Measurements from ENCODE around the gene TUBA4A.

Gene TUBA4A

DNA sequence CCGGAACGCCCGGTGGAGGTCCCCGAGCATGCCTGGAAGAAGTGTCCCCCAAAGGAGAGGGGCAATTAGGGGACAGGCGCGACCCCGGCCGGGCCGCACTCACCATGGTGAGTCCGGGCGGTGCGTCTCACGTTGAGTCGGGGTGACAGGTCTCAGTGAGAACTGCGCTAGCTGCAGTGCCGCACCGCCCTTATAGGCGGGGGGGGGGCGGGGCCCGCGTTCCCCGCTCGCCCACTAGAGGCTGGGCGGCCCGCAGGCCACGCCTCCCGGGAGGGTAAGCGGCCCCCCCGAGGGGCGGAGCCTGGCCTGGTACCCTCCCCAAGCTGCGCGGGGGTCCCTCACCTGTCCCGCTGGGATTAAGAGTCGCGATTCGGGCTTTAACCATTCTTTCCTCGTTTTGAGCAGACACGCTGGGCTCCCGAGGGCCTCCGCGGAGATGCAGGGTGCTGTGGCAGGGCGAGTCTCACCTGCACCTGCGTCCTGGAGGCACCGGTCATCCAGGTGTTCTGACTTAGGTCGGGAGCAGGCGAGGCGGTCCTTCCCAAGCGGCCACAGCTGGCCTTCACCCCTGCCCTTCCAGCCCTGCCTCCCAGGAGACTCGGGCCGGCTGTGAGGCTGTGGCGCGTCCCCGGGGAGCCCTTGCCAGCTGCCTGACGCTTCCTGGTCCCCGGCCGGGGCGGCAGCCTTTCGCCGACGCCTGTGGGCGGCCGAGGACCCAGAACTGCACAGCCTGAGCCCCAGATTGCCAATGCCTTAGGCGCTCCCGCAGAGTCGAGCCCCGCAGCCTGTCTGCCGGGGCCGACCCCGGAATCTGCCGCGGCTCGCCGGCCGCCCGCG is at the start of gene TUBA4A:
Gene TUBA4A (minus strand): TSS at position 166 of the 837 bp plus-strand sequence. CDS start 60 bp downstream, at position 106.
- Histone ChIP-seq H3K27me3 (ENCODE audit: control insufficient read depth in 1 of 2, insufficient read depth in 2 of 2, low read length in 2 of 2) (peaks cover 0 to 3% of the 10 kb centered on the region in 2 donors), H3K4me1 (ENCODE audit: control insufficient read depth in 1 of 2, insufficient read depth in 2 of 2, low read length in 2 of 2) (peaks cover 38 to 48% of the 10 kb centered on the region in 2 donors), H3K4me3 (ENCODE audit: low read depth in 1 of 2, low read length in 2 of 2) (peak within 1 kb of the TSS; percentile 82 to 87), H3K9ac (ENCODE audit: low read depth in 1 of 2, low read length in 2 of 2) (peak within 1 kb of the TSS; percentile 74 to 89), H3K27ac (ENCODE audit: low read depth, low read length) (peak within 1 kb of the TSS; percentile 70), H3K36me3 (ENCODE audit: control insufficient read depth in 1 of 2, insufficient read depth in 2 of 2, low read length in 2 of 2) (peaks cover 7 to 15% of the 10 kb centered on the region in 2 donors), H3K9me3 (ENCODE audit: control insufficient read depth in 1 of 2, low read length in 2 of 2) (no peaks in the 10 kb centered on the region)

- Histone ChIP-seq H3K27me3 (ENCODE audit: control insufficient read depth in 1 of 2, insufficient read depth in 2 of 2, low read length in 2 of 2) (peaks cover 30 to 32% of the 10 kb centered on the region in 2 donors), H3K9me3 (ENCODE audit: control insufficient read depth in 1 of 2, low read length in 2 of 2) (no peaks in the 10 kb centered on the region), H3K4me1 (ENCODE audit: control insufficient read depth in 1 of 2, insufficient read depth in 2 of 2, low read length in 2 of 2) (peaks cover 0 to 6% of the 10 kb centered on the region in 2 donors), H3K27ac (ENCODE audit: low read depth, low read length) (no peak overlapping the region), H3K36me3 (ENCODE audit: control insufficient read depth in 1 of 2, insufficient read depth in 2 of 2, low read length in 2 of 2) (no peaks in the 10 kb centered on the region), H3K9ac (ENCODE audit: low read depth in 1 of 2, low read length in 2 of 2) (no peak overlapping the region), H3K4me3 (ENCODE audit: low read depth in 1 of 2, low read length in 2 of 2) (no peak overlapping the region)
These were observed 48.8 kb upstream of the TUBA4A start for GRCh38 chr2:219302412-219302968.

GRCh38 chr2:219300022-219300421 is 46.3 kb upstream of the TUBA4A start:
- H3K4me1 ChIP-seq (ENCODE audit: control insufficient read depth in 1 of 2, insufficient read depth in 2 of 2, low read length in 2 of 2) = peaks cover 2 to 8% of the 10 kb centered on the region in 2 donors
- H3K4me3 ChIP-seq (ENCODE audit: low read depth in 1 of 2, low read length in 2 of 2) = no peak overlapping the region
- no peak overlapping the region for H3K27ac ChIP-seq (ENCODE audit: low read depth, low read length)
- no peak overlapping the region for H3K9ac ChIP-seq (ENCODE audit: low read depth in 1 of 2, low read length in 2 of 2)
- H3K36me3 ChIP-seq (ENCODE audit: control insufficient read depth in 1 of 2, insufficient read depth in 2 of 2, low read length in 2 of 2) = no peaks in the 10 kb centered on the region
- no peaks in the 10 kb centered on the region for H3K9me3 ChIP-seq (ENCODE audit: control insufficient read depth in 1 of 2, low read length in 2 of 2)
- H3K27me3 ChIP-seq (ENCODE audit: control insufficient read depth in 1 of 2, insufficient read depth in 2 of 2, low read length in 2 of 2) = peaks cover 24 to 31% of the 10 kb centered on the region in 2 donors

DNA sequence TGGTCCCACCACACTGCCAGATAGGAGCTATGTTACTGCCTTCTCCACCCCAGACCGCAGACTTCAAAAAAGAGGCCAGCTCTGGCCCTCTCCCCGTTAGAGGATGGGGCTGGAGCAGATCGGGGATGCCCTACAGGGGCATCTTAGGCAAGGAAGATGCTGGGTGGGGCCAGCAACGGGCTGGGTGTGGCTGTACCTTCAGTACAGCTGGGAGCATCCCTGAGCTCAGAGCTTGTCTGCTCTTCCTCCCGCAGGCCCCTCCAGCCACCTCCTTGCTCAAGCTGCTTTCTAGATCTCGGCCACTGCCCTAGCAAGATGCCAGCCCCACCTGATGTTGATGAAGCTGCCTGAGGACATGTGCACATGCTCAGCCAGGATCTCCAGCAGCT is 45.6 kb upstream of the TUBA4A start:
- peaks cover 6 to 13% of the 10 kb centered on the region in 2 donors for H3K4me1 ChIP-seq (ENCODE audit: control insufficient read depth in 1 of 2, insufficient read depth in 2 of 2, low read length in 2 of 2)
- no peak overlapping the region for H3K9ac ChIP-seq (ENCODE audit: low read depth in 1 of 2, low read length in 2 of 2)
- no peak overlapping the region for H3K4me3 ChIP-seq (ENCODE audit: low read depth in 1 of 2, low read length in 2 of 2)
- no peaks in the 10 kb centered on the region for H3K36me3 ChIP-seq (ENCODE audit: control insufficient read depth in 1 of 2, insufficient read depth in 2 of 2, low read length in 2 of 2)
- no peaks in the 10 kb centered on the region for H3K9me3 ChIP-seq (ENCODE audit: control insufficient read depth in 1 of 2, low read length in 2 of 2)
- H3K27ac ChIP-seq (ENCODE audit: low read depth, low read length) = no peak overlapping the region
- peaks cover 24 to 31% of the 10 kb centered on the region in 2 donors for H3K27me3 ChIP-seq (ENCODE audit: control insufficient read depth in 1 of 2, insufficient read depth in 2 of 2, low read length in 2 of 2)

- Histone ChIP-seq H3K4me1 (ENCODE audit: control insufficient read depth in 1 of 2, insufficient read depth in 2 of 2, low read length in 2 of 2) (peaks cover 10 to 16% of the 10 kb centered on the region in 2 donors), H3K36me3 (ENCODE audit: control insufficient read depth in 1 of 2, insufficient read depth in 2 of 2, low read length in 2 of 2) (no peaks in the 10 kb centered on the region), H3K4me3 (ENCODE audit: low read depth in 1 of 2, low read length in 2 of 2) (peak overlapping the region in 1 of 2 donors; percentile 17), H3K27ac (ENCODE audit: low read depth, low read length) (no peak overlapping the region), H3K27me3 (ENCODE audit: control insufficient read depth in 1 of 2, insufficient read depth in 2 of 2, low read length in 2 of 2) (peaks cover 22 to 31% of the 10 kb centered on the region in 2 donors), H3K9ac (ENCODE audit: low read depth in 1 of 2, low read length in 2 of 2) (peak overlapping the region in 1 of 2 donors; percentile 57), H3K9me3 (ENCODE audit: control insufficient read depth in 1 of 2, low read length in 2 of 2) (no peaks in the 10 kb centered on the region)
These were observed 45.1 kb upstream of the TUBA4A start for GRCh38 chr2:219298759-219299371.

DNA sequence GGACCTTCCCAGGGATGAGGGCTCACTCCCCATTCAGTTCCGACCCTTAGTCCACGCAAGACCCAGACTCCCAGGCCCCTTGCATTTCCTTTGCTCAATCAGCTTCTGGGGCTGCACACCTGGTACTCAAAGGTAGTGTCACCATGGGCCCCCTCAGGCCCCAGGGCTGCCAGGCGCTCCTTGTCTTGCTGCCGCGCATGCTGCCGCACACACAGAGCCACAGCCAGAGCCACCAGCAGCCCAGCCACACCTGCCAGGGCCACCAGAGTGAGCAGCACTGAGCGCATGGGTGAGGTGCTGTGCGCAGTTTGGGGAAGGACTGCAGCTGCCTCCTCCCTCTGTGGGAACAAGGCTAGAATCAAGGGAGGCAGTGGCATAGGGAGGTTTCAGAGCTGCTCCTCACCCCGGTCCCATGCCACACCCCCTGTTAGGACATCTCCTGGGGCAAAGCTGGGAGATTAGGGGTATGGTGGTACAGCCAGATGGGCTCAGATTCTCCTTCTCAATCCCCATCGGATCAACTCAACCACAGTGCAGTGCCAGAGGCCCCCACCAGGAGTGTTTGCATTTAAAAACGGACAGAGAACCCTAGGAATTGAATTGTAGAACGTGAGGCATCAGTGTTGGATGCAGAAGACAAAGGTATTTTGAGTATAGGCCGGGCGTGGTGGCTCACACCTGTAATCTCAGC is 44.2 kb upstream of the TUBA4A start:
- H3K36me3 ChIP-seq (ENCODE audit: control insufficient read depth in 1 of 2, insufficient read depth in 2 of 2, low read length in 2 of 2) = no peaks in the 10 kb centered on the region

DNA sequence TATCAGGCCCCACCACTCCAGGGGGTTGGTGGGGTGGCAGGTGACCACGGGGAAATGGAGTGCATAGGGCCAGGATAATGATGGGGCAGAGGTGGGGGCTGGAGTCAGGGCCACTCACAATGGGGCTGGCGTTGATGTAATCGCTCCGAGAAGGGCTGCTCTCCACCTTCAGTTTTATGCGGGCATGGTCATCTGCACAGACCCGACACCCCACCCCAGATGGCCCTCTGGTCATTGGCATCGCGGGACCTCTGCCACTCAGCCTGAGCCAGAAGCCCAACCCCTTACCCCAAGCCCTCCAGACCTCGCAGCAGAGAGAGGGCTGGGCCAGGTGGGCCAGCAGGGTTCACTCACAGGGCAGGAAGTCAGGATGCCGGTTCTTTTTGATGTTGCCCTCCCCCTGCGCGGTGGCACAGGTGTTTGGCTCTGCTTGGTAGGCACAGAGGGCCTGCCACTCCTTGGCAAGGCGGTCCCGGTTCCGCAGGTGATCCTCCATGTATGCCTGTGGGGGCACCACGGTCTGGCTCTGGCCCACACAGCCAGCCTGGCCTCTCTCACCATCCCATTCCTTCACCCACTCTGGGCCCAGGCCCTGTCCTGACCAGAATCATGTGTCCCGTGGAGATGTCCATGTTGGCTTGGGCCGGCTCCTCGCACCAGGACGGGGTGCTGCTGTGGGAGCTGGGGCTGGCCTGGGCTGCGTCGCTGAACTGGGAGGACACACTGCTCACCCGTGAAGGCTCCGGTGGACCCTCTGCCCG is 43.1 kb upstream of the TUBA4A start:
- H3K36me3 ChIP-seq (ENCODE audit: control insufficient read depth in 1 of 2, insufficient read depth in 2 of 2, low read length in 2 of 2) = no peaks in the 10 kb centered on the region
- no peak overlapping the region for H3K4me3 ChIP-seq (ENCODE audit: low read depth in 1 of 2, low read length in 2 of 2)
- no peak overlapping the region for H3K9ac ChIP-seq (ENCODE audit: low read depth in 1 of 2, low read length in 2 of 2)
- peaks cover 14 to 16% of the 10 kb centered on the region in 2 donors for H3K27me3 ChIP-seq (ENCODE audit: control insufficient read depth in 1 of 2, insufficient read depth in 2 of 2, low read length in 2 of 2)
- no peaks in the 10 kb centered on the region for H3K9me3 ChIP-seq (ENCODE audit: control insufficient read depth in 1 of 2, low read length in 2 of 2)
- H3K4me1 ChIP-seq (ENCODE audit: control insufficient read depth in 1 of 2, insufficient read depth in 2 of 2, low read length in 2 of 2) = peaks cover 10 to 16% of the 10 kb centered on the region in 2 donors
- H3K27ac ChIP-seq (ENCODE audit: low read depth, low read length) = no peak overlapping the region

More for the DNA sequence above, 44.2 kb upstream of the TUBA4A start:
- no peaks in the 10 kb centered on the region for H3K9me3 ChIP-seq (ENCODE audit: control insufficient read depth in 1 of 2, low read length in 2 of 2)
- no peak overlapping the region for H3K27ac ChIP-seq (ENCODE audit: low read depth, low read length)
- peaks cover 20 to 22% of the 10 kb centered on the region in 2 donors for H3K27me3 ChIP-seq (ENCODE audit: control insufficient read depth in 1 of 2, insufficient read depth in 2 of 2, low read length in 2 of 2)
- no peak overlapping the region for H3K9ac ChIP-seq (ENCODE audit: low read depth in 1 of 2, low read length in 2 of 2)
- peaks cover 10 to 16% of the 10 kb centered on the region in 2 donors for H3K4me1 ChIP-seq (ENCODE audit: control insufficient read depth in 1 of 2, insufficient read depth in 2 of 2, low read length in 2 of 2)
- no peak overlapping the region for H3K4me3 ChIP-seq (ENCODE audit: low read depth in 1 of 2, low read length in 2 of 2)

GRCh38 chr2:219296142-219296541 is 42.4 kb upstream of the TUBA4A start:
- no peaks in the 10 kb centered on the region for H3K9me3 ChIP-seq (ENCODE audit: control insufficient read depth in 1 of 2, low read length in 2 of 2)
- H3K4me1 ChIP-seq (ENCODE audit: control insufficient read depth in 1 of 2, insufficient read depth in 2 of 2, low read length in 2 of 2) = peaks cover 10 to 16% of the 10 kb centered on the region in 2 donors
- no peaks in the 10 kb centered on the region for H3K36me3 ChIP-seq (ENCODE audit: control insufficient read depth in 1 of 2, insufficient read depth in 2 of 2, low read length in 2 of 2)

More at GRCh38 chr2:219296142-219296541, 42.4 kb upstream of the TUBA4A start:
- H3K4me3 ChIP-seq (ENCODE audit: low read depth in 1 of 2, low read length in 2 of 2) = no peak overlapping the region
- H3K27me3 ChIP-seq (ENCODE audit: control insufficient read depth in 1 of 2, insufficient read depth in 2 of 2, low read length in 2 of 2) = peaks cover 11 to 15% of the 10 kb centered on the region in 2 donors
- no peak overlapping the region for H3K27ac ChIP-seq (ENCODE audit: low read depth, low read length)
- H3K9ac ChIP-seq (ENCODE audit: low read depth in 1 of 2, low read length in 2 of 2) = no peak overlapping the region
